ENCODE data around the gene GABRG3.

The GABRG3 gene

GRCh38 chr15:27582726-27583410, 611.9 kb downstream of the GABRG3 start:
- DNase-seq (ENCODE audit: low spot score): no peak

- no peak for DNase-seq (ENCODE audit: low spot score)
These were observed 612.7 kb downstream of the GABRG3 start for GRCh38 chr15:27583651-27584050.

GRCh38 chr15:27585041-27585640, 614.2 kb downstream of the GABRG3 start:
- no peak for DNase-seq (ENCODE audit: low spot score)

GRCh38 chr15:27587810-27588209, 616.8 kb downstream of the GABRG3 start:
- no peak for DNase-seq (ENCODE audit: low spot score)

GRCh38 chr15:27589260-27589659, 618.3 kb downstream of the GABRG3 start:
- no peak for DNase-seq (ENCODE audit: low spot score)

GRCh38 chr15:27589782-27590181, 618.8 kb downstream of the GABRG3 start:
- DNase-seq (ENCODE audit: low spot score): no peak

Measured in hematopoietic multipotent progenitor cell treated with erythropoietin and hydrocortisone succinate and interleukin-3 and kit ligand, for 15 days (in vitro differentiated cells).